Measurements from ENCODE around the gene CELSR3. TPM values are rescaled to one million over a fixed set of nuclear protein-coding genes. Genes with fewer than 3 reads are reported as not detected.

CELSR3 gene
- total RNA-seq, 1 experiment from 2014 or later: 3.8 TPM

- H2AFZ ChIP-seq (ENCODE audit: low read length): no peak overlapping the region
- H3K4me3 ChIP-seq (ENCODE audit: low read length): no peak overlapping the region
- peaks cover 1% of the 10 kb centered on the region for H3K4me1 ChIP-seq (ENCODE audit: low read length)
- peak; percentile 70 for DNase-seq
- peaks cover 3% of the 10 kb centered on the region; the same call in 1 of the 2 replicates for H3K36me3 ChIP-seq (ENCODE audit: insufficient read depth, low read length)
- no peaks in the 10 kb centered on the region for H3K9me3 ChIP-seq (ENCODE audit: low read length)
- H3K27ac ChIP-seq (ENCODE audit: low read length): no peak overlapping the region
- no peak overlapping the region for H3K9ac ChIP-seq (ENCODE audit: low read length)
- H3K79me2 ChIP-seq (ENCODE audit: low read length): no peaks in the 10 kb centered on the region
- no peaks in the 10 kb centered on the region for H3K9me2 ChIP-seq (replicated peaks; ENCODE audit: insufficient read depth, low read length)
- H4K20me1 ChIP-seq (ENCODE audit: insufficient read depth, low read depth, low read length): no peaks in the 10 kb centered on the region
- H3K27me3 ChIP-seq (ENCODE audit: low read length): no peaks in the 10 kb centered on the region
- H3K4me2 ChIP-seq (ENCODE audit: low read depth, low read length, poor library complexity, severe bottlenecking): no peak overlapping the region
Observed at GRCh38 chr3:48661501-48662144, 1.1 kb downstream of the CELSR3 start.

- Histone ChIP-seq H3K36me3 (ENCODE audit: insufficient read depth, low read length) (peaks cover 3% of the 10 kb centered on the region; the same call in 1 of the 2 replicates), H4K20me1 (ENCODE audit: insufficient read depth, low read depth, low read length) (no peaks in the 10 kb centered on the region), H3K9ac (ENCODE audit: low read length) (no peak overlapping the region), H3K4me2 (ENCODE audit: low read depth, low read length, poor library complexity, severe bottlenecking) (no peak overlapping the region), H3K4me1 (ENCODE audit: low read length) (peaks cover 6% of the 10 kb centered on the region), H3K9me2 (replicated peaks; ENCODE audit: insufficient read depth, low read length) (no peaks in the 10 kb centered on the region), H3K9me3 (ENCODE audit: low read length) (no peaks in the 10 kb centered on the region), H3K79me2 (ENCODE audit: low read length) (no peaks in the 10 kb centered on the region), H3K4me3 (ENCODE audit: low read length) (no peak overlapping the region), H3K27ac (ENCODE audit: low read length) (no peak overlapping the region), H2AFZ (ENCODE audit: low read length) (no peak overlapping the region), H3K27me3 (ENCODE audit: low read length) (no peaks in the 10 kb centered on the region)
- no peak for DNase-seq
Observed at GRCh38 chr3:48660800-48661400, 1.8 kb downstream of the CELSR3 start.

- Histone ChIP-seq H3K9me2 (replicated peaks; ENCODE audit: insufficient read depth, low read length) (no peaks in the 10 kb centered on the region), H3K9ac (ENCODE audit: low read length) (peak overlapping the region; percentile 63), H3K4me2 (ENCODE audit: low read depth, low read length, poor library complexity, severe bottlenecking) (peak overlapping the region; percentile 73), H2AFZ (ENCODE audit: low read length) (no peak overlapping the region; the same call in 1 of the 2 replicates), H3K9me3 (ENCODE audit: low read length) (no peaks in the 10 kb centered on the region), H3K27me3 (ENCODE audit: low read length) (no peaks in the 10 kb centered on the region), H3K36me3 (ENCODE audit: insufficient read depth, low read length) (no peaks in the 10 kb centered on the region), H3K27ac (ENCODE audit: low read length) (no peak overlapping the region), H3K79me2 (ENCODE audit: low read length) (no peaks in the 10 kb centered on the region), H3K4me3 (ENCODE audit: low read length) (peak overlapping the region; percentile 71; the same call in 1 of the 2 replicates), H4K20me1 (ENCODE audit: insufficient read depth, low read depth, low read length) (no peaks in the 10 kb centered on the region), H3K4me1 (ENCODE audit: low read length) (peaks cover 19% of the 10 kb centered on the region)
- no peak for DNase-seq
Observed at GRCh38 chr3:48656841-48657281, 5.8 kb downstream of the CELSR3 start.

GRCh38 chr3:48656061-48656840 lies 6.4 kb downstream of the CELSR3 start:
- H3K4me1 ChIP-seq (ENCODE audit: low read length): peaks cover 19% of the 10 kb centered on the region
- no peaks in the 10 kb centered on the region for H3K9me2 ChIP-seq (replicated peaks; ENCODE audit: insufficient read depth, low read length)
- peak overlapping the region; percentile 95; the same call in 1 of the 2 replicates for H2AFZ ChIP-seq (ENCODE audit: low read length)
- no peaks in the 10 kb centered on the region for H3K27me3 ChIP-seq (ENCODE audit: low read length)
- peak overlapping the region; percentile 71 for H3K4me3 ChIP-seq (ENCODE audit: low read length)
- no peaks in the 10 kb centered on the region for H4K20me1 ChIP-seq (ENCODE audit: insufficient read depth, low read depth, low read length)
- DNase-seq: peak; percentile 95
- no peaks in the 10 kb centered on the region for H3K79me2 ChIP-seq (ENCODE audit: low read length)
- peak overlapping the region; percentile 73 for H3K4me2 ChIP-seq (ENCODE audit: low read depth, low read length, poor library complexity, severe bottlenecking)
- peak overlapping the region; percentile 63 for H3K9ac ChIP-seq (ENCODE audit: low read length)
- H3K9me3 ChIP-seq (ENCODE audit: low read length): no peaks in the 10 kb centered on the region
- peak overlapping the region; percentile 38; the same call in 1 of the 2 replicates for H3K27ac ChIP-seq (ENCODE audit: low read length)
- H3K36me3 ChIP-seq (ENCODE audit: insufficient read depth, low read length): no peaks in the 10 kb centered on the region

GRCh38 chr3:48655606-48656005 lies 7.1 kb downstream of the CELSR3 start:
- no peaks in the 10 kb centered on the region for H3K36me3 ChIP-seq (ENCODE audit: insufficient read depth, low read length)
- peak overlapping the region; percentile 71; the same call in 1 of the 2 replicates for H3K4me3 ChIP-seq (ENCODE audit: low read length)
- peaks cover 21% of the 10 kb centered on the region for H3K4me1 ChIP-seq (ENCODE audit: low read length)
- H3K9me3 ChIP-seq (ENCODE audit: low read length): no peaks in the 10 kb centered on the region
- no peaks in the 10 kb centered on the region for H3K27me3 ChIP-seq (ENCODE audit: low read length)
- peak overlapping the region; percentile 38; the same call in 1 of the 2 replicates for H3K27ac ChIP-seq (ENCODE audit: low read length)
- H3K9me2 ChIP-seq (replicated peaks; ENCODE audit: insufficient read depth, low read length): no peaks in the 10 kb centered on the region
- H4K20me1 ChIP-seq (ENCODE audit: insufficient read depth, low read depth, low read length): no peaks in the 10 kb centered on the region
- peak overlapping the region; percentile 23; the same call in 1 of the 2 replicates for H2AFZ ChIP-seq (ENCODE audit: low read length)
- H3K79me2 ChIP-seq (ENCODE audit: low read length): no peaks in the 10 kb centered on the region
- peak overlapping the region; percentile 73 for H3K4me2 ChIP-seq (ENCODE audit: low read depth, low read length, poor library complexity, severe bottlenecking)
- H3K9ac ChIP-seq (ENCODE audit: low read length): peak overlapping the region; percentile 63
- peak; percentile 85 for DNase-seq

GRCh38 chr3:48655063-48655462 lies 7.6 kb downstream of the CELSR3 start:
- no peaks in the 10 kb centered on the region for H3K36me3 ChIP-seq (ENCODE audit: insufficient read depth, low read length)
- peaks cover 21% of the 10 kb centered on the region for H3K4me1 ChIP-seq (ENCODE audit: low read length)
- H3K27ac ChIP-seq (ENCODE audit: low read length): no peak overlapping the region
- peak overlapping the region; percentile 23; the same call in 1 of the 2 replicates for H2AFZ ChIP-seq (ENCODE audit: low read length)
- H3K4me3 ChIP-seq (ENCODE audit: low read length): peak overlapping the region; percentile 71; the same call in 1 of the 2 replicates
- H3K9me2 ChIP-seq (replicated peaks; ENCODE audit: insufficient read depth, low read length): no peaks in the 10 kb centered on the region
- no peaks in the 10 kb centered on the region for H4K20me1 ChIP-seq (ENCODE audit: insufficient read depth, low read depth, low read length)
- no peaks in the 10 kb centered on the region for H3K9me3 ChIP-seq (ENCODE audit: low read length)
- H3K27me3 ChIP-seq (ENCODE audit: low read length): no peaks in the 10 kb centered on the region
- no peak for DNase-seq
- H3K4me2 ChIP-seq (ENCODE audit: low read depth, low read length, poor library complexity, severe bottlenecking): peak overlapping the region; percentile 73
- H3K79me2 ChIP-seq (ENCODE audit: low read length): no peaks in the 10 kb centered on the region
- peak overlapping the region; percentile 63 for H3K9ac ChIP-seq (ENCODE audit: low read length)

GRCh38 chr3:48652923-48653715 lies 9.6 kb downstream of the CELSR3 start:
- Histone ChIP-seq H3K79me2 (ENCODE audit: low read length) (no peaks in the 10 kb centered on the region), H3K4me3 (ENCODE audit: low read length) (no peak overlapping the region), H3K9ac (ENCODE audit: low read length) (no peak overlapping the region), H3K4me2 (ENCODE audit: low read depth, low read length, poor library complexity, severe bottlenecking) (no peak overlapping the region), H2AFZ (ENCODE audit: low read length) (no peak overlapping the region), H4K20me1 (ENCODE audit: insufficient read depth, low read depth, low read length) (no peaks in the 10 kb centered on the region), H3K27ac (ENCODE audit: low read length) (no peak overlapping the region), H3K27me3 (ENCODE audit: low read length) (no peaks in the 10 kb centered on the region), H3K9me3 (ENCODE audit: low read length) (no peaks in the 10 kb centered on the region), H3K9me2 (replicated peaks; ENCODE audit: insufficient read depth, low read length) (no peaks in the 10 kb centered on the region), H3K4me1 (ENCODE audit: low read length) (peaks cover 21% of the 10 kb centered on the region), H3K36me3 (ENCODE audit: insufficient read depth, low read length) (no peaks in the 10 kb centered on the region)
- no peak for DNase-seq
